D721Med (cell line): ENCODE measurements around the gene UQCC2.
A peak's percentile ranks its signal among the peaks of the same experiment; 100 is the strongest.

Source experiments
- DNase-seq: peaks from one replicate; pipeline ENCODE4 v3.0.0; 2011; ENCODE audit warnings: low spot score; ENCODE audit not compliant: insufficient read length
- FAIRE-seq: peaks from 2 replicates; lab custom pipeline; 2011; peaks lifted over from hg19 to GRCh38; lab: Jason Lieb, UNC
- CTCF ChIP-seq: IDR thresholded peaks from 2 replicates; pipeline ENCODE4 v1.5.1; 2012; ENCODE audit warnings: mild to moderate bottlenecking, control low read depth; ENCODE audit not compliant: insufficient read depth; ENCODE audit errors: missing control alignments

UQCC2 gene

GRCh38 chr6:33711140-33712129 is at the start of gene UQCC2:
Gene UQCC2 (minus strand): TSS chr6:33711700. CDS start chr6:33711686, 14 bp downstream.
- TF ChIP-seq CTCF: peak; percentile 85
- FAIRE-seq: no peak
- no peak for DNase-seq

DNA sequence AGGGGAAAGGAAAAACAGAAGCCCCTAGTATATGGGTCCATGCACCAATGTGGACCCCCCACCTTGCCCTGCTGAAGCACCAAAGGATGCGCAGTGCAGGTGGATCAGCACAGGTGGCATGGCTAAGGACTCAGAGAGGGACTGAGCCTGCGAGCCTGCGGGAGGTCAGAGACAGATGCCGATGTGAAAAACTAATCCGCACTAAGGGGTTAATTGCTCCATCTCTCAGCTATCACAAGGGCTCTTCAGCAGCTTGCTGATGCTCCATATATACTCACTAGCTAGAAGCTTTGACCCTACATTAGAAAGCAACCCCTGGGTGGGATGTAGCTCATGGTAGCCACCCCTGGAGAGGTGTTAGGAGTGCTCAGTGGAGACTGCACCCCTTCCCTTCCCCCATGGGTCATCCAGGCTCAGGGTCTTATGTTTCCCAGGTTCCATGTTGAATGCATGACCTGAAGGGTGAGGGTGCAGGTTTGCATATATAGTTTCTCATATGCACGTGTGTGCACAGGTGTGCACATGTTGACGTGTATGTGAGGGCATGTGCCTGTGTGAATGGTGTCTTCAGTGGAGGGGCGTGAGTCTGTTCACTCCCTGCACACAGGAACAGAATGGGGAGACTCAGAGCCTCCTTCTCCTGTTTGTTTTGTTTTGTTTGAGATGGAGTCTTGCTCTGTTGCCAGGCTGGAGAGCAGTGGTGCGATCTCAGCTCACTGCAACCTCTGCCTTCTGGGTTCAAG is 48.6 kb upstream of the UQCC2 start:
- FAIRE-seq (peak; percentile 56), DNase-seq (peak; percentile 64)
- TF ChIP-seq CTCF: no peak

- no peak for TF ChIP-seq CTCF
- FAIRE-seq (no peak), DNase-seq (no peak)
Measured at GRCh38 chr6:33758815-33759216, 47.3 kb upstream of the UQCC2 start.

DNA sequence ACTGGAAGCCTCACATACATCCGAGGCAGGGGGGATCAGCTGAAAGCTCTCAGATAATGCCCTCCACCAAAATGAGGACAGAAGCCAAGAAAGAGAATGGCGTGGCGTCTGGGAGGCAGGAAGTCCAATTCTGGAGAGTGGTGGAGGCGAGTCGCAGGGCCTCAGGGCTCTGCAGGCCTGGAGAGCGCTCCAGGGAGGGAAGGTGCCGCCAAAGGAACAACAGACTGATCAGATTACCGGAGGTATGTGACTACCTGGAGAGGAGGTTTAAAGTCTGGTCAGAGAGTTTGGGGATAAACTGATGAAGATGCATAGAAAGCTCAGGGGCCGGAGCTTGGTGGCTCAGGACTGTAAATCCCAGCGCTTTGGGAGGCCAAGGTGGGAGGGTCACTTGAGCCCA is 46.4 kb upstream of the UQCC2 start:
- no peak for TF ChIP-seq CTCF
- DNase-seq (no peak), FAIRE-seq (no peak)

DNA sequence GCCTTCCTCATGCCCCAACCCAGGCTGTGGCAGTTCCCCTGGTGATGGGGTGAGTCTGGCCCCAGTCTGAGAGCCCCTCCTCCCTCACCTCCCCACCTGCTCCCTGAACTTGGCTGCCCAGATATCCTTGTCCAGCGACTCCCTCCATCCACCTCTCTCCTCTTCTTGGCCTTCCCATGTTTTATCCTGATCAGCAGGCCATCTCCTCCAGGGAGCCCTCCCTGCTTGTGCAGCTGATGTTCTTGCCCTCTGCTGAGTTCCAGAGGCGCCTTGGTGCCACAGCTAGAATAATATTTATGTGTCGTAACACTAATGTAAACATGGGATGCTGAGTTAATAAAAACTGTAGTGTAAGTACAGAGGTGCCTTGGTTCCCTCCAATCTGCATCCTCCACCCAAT is 45.6 kb upstream of the UQCC2 start:
- DNase-seq (no peak), FAIRE-seq (no peak)
- TF ChIP-seq CTCF: no peak

DNA sequence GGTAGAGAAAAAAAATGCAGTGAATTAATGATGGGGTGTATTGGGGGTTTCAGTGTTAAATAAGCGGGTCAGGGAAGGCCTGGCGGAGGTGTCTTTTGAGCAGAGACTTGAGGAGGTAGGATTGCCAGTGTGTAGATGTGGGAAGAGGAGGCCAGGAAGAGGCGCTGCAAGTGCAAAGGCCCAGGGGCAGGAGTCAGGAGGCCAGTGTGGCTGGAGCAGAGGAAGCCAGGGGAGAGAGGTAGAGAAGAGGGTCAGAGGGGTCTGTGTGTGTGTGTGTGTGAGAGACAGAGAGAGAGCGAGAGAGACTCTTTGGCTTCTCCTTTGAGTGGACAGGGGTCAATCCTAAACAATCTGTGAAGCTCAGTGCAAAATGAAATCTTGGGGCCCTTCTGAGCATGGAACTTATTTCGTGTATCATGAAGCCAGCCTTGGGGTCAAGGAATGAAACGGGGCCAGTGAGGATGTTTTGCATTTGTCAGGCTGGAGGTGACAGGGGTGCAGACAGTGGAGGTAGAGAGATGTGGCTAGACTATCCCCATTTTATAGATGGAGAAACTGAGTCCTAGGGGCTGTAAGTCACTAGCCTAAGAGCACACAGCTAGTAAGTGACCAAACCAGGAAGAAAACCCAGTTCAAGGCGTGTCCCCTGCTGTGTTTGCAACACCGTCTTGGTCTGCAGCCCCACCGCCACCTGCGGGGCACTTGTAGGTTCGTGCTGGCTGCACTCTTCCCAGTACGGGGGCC is 44.9 kb upstream of the UQCC2 start:
- DNase-seq: no peak
- FAIRE-seq: no peak
- no peak for TF ChIP-seq CTCF
